HAP-1 (cell line): ENCODE data around the gene MYEOV.

Experiments used
- DNase-seq, 2 experiments: peaks; one replicate each; pipeline ENCODE4 v3.0.0-alpha.2; 2016 to 2020; ENCODE audit warnings: low spot score in 2 of 2
- H3K27me3 ChIP-seq: fragments of 250-450 bp; sonication (Bioruptor Pico); 2 replicates; pipeline ENCODE4 v1.5.1; 2020; ENCODE audit warnings: low read depth, mild to moderate bottlenecking, moderate library complexity
- H3K36me3 ChIP-seq: fragments of 250-450 bp; sonication (Bioruptor Pico); replicated peaks from 2 replicates; pipeline ENCODE4 v1.5.1; 2020; ENCODE audit warnings: mild to moderate bottlenecking
- H3K4me1 ChIP-seq: fragments of 250-450 bp; sonication (Bioruptor Pico); 2 replicates; pipeline ENCODE4 v1.5.1; 2020; ENCODE audit warnings: mild to moderate bottlenecking
- H3K4me3 ChIP-seq: fragments of 250-450 bp; sonication (Bioruptor Pico); 2 replicates; pipeline ENCODE4 v1.5.1; 2020; ENCODE audit warnings: mild to moderate bottlenecking, moderate library complexity
- H3K9me3 ChIP-seq: fragments of 250-450 bp; sonication (Bioruptor Pico); 2 replicates; pipeline ENCODE4 v1.5.1; 2020; ENCODE audit warnings: mild to moderate bottlenecking, moderate library complexity
- in situ Hi-C: fragments of 300-500 bp; cut with MboI; formaldehyde crosslinking; loops from 3 replicates; pipeline ENCODE4 v1.14.3; 2020; ENCODE audit warnings: low sequenced_read_pairs, inconsistent platforms, mixed read lengths

The MYEOV gene

DNA sequence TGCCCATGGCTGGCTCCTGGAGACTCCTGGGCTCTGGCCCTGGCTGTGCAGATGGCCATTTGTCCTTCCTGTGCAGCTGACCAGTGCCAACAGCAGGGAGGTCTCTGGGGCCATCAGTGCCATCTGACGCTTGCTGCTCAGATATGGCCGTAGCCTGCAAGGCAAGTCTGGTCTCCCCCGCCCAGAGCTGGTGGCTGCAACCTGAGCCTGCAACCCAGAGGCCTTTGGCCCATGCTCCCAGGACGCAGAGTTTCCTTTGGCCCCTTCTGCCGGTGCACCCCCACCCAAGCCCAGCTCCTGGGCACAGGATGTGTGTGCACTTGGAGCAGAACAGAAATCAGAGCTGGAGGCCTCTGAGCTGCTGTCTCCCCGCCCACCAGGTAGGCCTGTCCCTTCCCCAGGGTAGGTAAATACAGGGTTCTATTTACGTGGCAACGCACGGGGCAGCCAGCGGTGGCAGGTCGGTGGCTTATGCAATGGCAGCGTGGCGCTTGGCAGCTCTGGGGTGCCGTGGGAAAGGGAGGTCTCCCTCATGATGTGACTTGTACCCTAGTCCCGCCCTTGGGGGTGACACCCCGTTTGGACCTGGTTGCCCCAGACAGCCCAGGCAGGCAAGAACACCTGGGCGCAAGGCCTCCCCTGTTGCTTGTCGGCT, 21.0 kb upstream of the MYEOV start:
- Histone ChIP-seq H3K4me3 (no peak overlapping the region), H3K9me3 (no peaks in the 10 kb centered on the region), H3K36me3 (no peaks in the 10 kb centered on the region), H3K4me1 (no peaks in the 10 kb centered on the region), H3K27me3 (peaks cover 2% of the 10 kb centered on the region; the same call in 1 of the 2 replicates)
- DNase-seq = no peak
- in situ Hi-C loops = no loop called here

DNA sequence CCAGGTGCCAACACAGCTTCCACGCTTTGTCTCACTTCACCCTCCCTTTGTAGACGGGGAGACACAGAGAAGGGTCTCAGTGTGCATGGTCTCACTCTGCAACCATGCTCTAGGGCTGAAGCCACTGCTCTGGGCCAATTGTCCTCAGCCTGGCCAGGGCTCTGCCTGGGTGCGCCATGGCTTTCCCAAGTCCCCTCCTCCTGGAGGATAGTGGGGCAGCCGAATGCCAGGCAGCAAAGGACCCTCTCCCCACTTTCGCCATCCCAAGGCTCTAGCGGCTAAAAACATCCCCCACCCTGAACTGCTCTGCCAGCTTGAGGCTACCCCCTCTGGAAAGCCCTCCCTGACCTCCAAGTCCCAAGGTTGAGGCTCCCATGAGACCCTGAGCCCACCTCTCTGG, 20.4 kb upstream of the MYEOV start:
- H3K9me3 ChIP-seq = no peaks in the 10 kb centered on the region
- H3K36me3 ChIP-seq = no peaks in the 10 kb centered on the region
- in situ Hi-C loops = no loop called here
- H3K4me3 ChIP-seq = no peak overlapping the region
- DNase-seq = no peak
- H3K27me3 ChIP-seq = peaks cover 2% of the 10 kb centered on the region; the same call in 1 of the 2 replicates
- no peaks in the 10 kb centered on the region for H3K4me1 ChIP-seq

DNA sequence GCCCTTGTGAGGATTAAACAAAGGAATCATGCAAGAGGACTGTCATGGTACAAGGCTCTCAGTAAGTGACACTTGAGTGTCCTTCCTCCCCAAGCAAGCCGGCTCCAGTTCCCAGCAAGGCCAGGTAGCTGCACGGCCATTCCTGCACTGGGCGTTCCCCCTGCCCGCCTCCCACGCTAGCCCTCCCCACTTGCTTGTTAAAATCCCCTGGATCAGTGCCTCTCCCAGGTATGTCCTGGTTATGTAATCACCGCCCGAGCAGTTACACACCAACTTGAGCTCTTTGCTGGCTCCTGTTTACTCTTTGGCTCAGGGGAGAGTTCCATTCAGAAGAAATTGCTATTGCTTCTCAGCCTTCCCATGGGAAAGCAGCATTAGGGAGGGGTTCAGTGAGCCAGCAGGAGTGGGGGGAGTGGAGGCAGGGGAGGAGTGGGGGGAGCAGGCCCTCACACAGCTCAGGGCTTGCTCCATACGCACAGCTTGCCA, 19.4 kb upstream of the MYEOV start:
- no peaks in the 10 kb centered on the region for H3K36me3 ChIP-seq
- no peaks in the 10 kb centered on the region for H3K9me3 ChIP-seq
- H3K27me3 ChIP-seq = peaks cover 2% of the 10 kb centered on the region; the same call in 1 of the 2 replicates
- no peaks in the 10 kb centered on the region for H3K4me1 ChIP-seq
- in situ Hi-C loops = no loop called here
- no peak overlapping the region for H3K4me3 ChIP-seq
- DNase-seq = no peak

DNA sequence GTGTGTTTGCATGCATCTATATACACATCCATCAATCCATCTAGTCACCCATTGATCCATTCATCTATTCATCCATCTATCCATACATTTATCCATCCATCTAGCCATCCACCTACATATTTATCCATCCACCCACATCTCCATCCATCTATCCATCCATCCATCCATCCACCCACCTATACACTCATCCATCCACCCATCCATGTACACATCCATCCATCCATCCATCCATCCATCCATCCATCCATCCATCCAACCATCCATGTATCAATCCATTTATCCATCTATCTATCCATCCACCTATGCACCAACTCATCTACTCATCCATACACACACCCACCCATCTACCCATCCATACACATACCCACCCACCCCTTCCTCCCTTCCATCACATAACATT, 18.8 kb upstream of the MYEOV start:
- DNase-seq = no peak
- in situ Hi-C loops = no loop called here
- H3K9me3 ChIP-seq = no peaks in the 10 kb centered on the region
- H3K4me1 ChIP-seq = no peaks in the 10 kb centered on the region
- H3K36me3 ChIP-seq = no peaks in the 10 kb centered on the region
- peaks cover 2% of the 10 kb centered on the region; the same call in 1 of the 2 replicates for H3K27me3 ChIP-seq
- H3K4me3 ChIP-seq = no peak overlapping the region

DNA sequence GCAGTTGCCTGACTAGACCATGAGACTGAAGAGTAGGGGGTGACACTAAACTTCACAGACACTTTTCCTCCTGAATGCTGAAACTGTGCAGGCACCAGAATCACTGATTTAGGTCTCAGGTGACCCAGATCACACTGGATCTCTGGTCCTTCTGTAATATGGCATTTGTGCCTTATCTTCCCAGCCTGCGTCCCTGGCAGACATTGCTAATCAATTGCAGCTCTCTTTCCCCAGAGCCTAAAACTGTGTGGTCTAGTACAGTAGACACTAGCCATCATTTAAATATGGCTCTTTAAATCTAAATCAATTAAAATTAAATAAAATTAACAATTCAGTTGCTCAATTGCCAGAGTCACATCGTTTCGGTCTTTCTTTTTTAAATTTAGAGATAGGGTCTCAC, 17.8 kb upstream of the MYEOV start:
- DNase-seq = no peak
- no peaks in the 10 kb centered on the region for H3K9me3 ChIP-seq
- H3K36me3 ChIP-seq = no peaks in the 10 kb centered on the region
- in situ Hi-C loops = no loop called here
- no peaks in the 10 kb centered on the region for H3K4me1 ChIP-seq
- H3K27me3 ChIP-seq = peaks cover 2% of the 10 kb centered on the region; the same call in 1 of the 2 replicates
- H3K4me3 ChIP-seq = no peak overlapping the region

DNA sequence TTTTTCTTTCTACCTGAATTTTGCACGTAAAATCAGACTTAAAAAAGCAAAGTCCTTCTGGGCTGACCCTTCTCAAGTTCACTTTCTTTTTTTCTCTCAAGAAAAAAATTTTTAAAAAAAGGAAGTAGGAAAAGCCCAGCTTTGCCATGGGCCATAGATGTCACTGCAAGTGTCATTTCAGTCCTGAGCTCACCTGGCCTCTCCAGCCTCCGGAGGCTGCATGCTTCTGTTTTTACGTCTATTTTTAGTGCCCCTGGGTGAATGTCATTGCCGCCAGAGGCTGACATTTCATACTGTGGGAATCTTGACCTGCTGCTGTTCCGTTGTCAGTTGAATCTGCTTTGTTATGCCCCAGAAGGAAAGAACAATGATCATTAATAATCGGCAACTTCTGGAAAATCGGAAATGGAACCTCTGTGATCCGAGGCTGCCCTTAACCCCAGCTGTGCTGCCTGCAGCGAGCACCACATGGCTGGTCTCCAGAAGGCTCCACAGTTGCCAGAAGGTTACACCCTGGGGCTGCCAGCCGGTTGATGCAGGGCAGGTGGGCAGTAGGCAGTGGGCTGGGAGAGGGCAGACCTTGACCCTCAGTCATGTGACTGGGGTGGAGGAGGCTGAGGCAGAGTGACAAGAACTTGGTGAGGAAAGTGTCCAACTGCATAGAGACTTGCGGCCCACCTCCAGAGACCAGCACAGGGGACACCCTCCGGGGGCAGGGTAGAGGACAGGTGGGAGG, 16.7 kb upstream of the MYEOV start:
- in situ Hi-C loops = no loop called here
- H3K4me1 ChIP-seq = no peaks in the 10 kb centered on the region
- H3K9me3 ChIP-seq = no peaks in the 10 kb centered on the region
- H3K36me3 ChIP-seq = no peaks in the 10 kb centered on the region
- H3K27me3 ChIP-seq = peaks cover 2% of the 10 kb centered on the region; the same call in 1 of the 2 replicates
- no peak overlapping the region for H3K4me3 ChIP-seq
- no peak for DNase-seq

DNA sequence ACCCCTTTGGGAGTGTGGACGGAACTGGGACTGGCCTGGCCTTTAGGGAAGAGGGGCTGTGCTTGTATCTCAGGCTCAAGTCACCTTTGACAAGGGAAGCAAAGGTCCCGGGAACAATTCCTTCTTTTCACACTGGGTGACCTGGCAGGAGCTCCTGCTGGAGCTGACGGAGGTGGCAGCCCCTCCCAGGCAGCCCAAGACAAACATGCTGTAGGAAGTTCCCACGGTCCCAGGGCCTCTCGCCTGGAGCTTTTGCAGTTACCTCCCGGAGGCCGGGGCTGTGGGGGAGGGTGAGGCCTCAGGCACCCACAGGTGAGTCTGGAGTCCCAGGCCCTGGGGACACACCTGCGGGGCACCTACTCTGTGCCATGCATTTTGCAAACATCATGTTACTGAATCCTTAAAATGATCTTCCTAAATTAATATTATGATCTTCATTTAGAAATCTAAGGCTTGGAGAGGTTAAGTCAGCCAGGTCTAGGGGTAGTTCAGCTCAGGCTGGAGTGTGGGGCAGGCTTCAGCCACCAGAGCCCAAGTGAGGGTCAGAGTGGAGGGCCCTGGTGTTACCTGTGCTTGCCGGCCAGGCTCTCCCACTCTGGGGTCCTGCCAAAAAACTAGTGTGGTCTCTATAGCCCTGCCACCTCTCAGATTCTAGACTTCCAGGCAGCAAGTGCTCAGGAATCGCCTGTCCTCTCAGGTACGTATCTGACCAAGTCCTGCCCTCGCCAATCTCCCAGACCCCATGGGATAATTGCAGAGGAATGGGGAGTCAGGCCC, 15.7 kb upstream of the MYEOV start:
- Histone ChIP-seq H3K36me3 (no peaks in the 10 kb centered on the region), H3K9me3 (no peaks in the 10 kb centered on the region), H3K27me3 (peaks cover 2% of the 10 kb centered on the region; the same call in 1 of the 2 replicates), H3K4me1 (no peaks in the 10 kb centered on the region), H3K4me3 (no peak overlapping the region)
- in situ Hi-C loops = no loop called here
- DNase-seq = no peak

DNA sequence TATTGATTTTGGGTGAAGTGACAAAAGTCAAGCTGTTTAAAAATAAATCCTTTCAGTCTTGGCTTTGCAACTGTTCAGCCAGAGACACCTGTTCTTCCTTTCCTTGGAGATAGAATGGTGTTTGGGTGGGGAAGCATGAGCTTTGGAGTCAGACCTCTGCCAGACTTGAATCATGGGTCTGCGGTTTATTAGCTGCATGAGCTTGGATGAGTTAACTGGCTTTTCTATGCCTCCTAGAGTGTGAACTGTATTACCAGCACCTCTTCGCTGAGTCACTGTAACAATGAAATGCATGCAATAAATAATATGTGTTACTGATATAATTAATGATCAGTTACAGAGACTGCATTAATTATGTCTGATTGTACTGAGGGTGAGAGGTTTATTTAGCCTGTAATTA, 13.5 kb upstream of the MYEOV start:
- Histone ChIP-seq H3K9me3 (no peaks in the 10 kb centered on the region), H3K4me1 (no peaks in the 10 kb centered on the region), H3K36me3 (no peaks in the 10 kb centered on the region), H3K27me3 (peaks cover 2% of the 10 kb centered on the region; the same call in 1 of the 2 replicates), H3K4me3 (no peak overlapping the region)
- DNase-seq = no peak
- in situ Hi-C loops = no loop called here

DNA sequence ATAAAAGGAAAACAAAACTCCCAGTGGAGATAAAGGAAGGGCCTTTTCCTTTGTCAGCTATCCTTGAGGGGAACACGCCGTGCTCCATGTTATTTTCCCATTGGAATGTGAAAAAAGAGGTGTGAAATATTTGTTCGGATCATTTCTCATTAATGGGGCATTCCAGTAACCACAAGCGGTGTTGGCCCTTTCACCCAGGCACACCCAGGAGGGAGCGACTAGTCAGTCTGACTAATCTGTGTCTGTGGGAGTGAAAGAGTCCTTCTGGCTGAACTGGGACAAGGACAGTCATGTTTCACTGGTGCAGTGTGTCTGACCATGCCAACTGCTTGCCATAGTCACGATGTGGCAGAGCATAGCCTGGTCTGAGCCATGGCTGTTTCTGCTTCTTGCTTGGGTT, 13.0 kb upstream of the MYEOV start:
- H3K27me3 ChIP-seq = peaks cover 2% of the 10 kb centered on the region; the same call in 1 of the 2 replicates
- in situ Hi-C loops = no loop called here
- no peak overlapping the region for H3K4me3 ChIP-seq
- no peaks in the 10 kb centered on the region for H3K9me3 ChIP-seq
- H3K4me1 ChIP-seq = no peaks in the 10 kb centered on the region
- H3K36me3 ChIP-seq = no peaks in the 10 kb centered on the region
- DNase-seq = no peak

DNA sequence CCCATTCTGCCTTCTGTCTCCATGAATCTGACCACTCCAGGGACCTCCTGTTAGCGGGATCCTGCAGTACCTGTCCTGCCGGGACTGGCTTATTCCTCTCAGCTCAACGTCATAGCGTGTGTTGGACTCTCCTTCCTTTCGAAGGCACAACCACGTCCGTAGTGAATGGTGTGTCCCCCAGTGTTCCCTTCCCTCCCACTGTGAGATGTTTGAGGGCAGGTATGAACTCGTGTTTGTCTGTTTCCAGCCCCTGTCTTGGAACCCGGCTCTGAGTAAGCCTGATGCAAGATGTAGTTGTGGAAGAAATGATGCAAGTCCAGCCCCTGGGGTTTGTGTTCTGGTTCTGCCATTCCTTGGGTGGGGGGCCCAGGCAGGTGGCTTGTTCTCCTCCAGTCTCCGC, 10.5 kb upstream of the MYEOV start:
- Histone ChIP-seq H3K27me3 (no peaks in the 10 kb centered on the region), H3K36me3 (no peaks in the 10 kb centered on the region), H3K4me3 (no peak overlapping the region), H3K9me3 (no peaks in the 10 kb centered on the region), H3K4me1 (no peaks in the 10 kb centered on the region)
- DNase-seq = no peak
- in situ Hi-C loops = no loop called here

DNA sequence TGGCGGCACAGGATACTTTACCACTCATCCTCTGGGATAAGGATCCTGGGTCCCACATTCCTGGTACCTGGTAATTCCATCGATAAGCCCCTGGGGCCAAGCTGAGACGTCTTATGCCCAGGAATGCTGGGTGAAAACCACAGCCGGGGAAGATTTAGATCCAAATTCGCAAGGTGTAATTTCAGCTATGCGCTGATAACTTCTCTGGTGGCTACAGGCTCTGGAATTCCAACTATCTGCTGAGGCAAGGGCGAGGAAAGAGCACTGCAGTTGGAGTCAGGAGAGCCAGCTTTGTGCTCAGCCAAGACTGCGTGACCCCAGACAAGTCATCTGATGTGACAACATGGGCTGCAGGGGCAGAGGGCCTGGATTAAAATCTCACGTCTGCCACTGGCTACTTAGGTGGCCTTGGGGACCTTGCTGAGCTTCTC, 9.9 kb upstream of the MYEOV start:
- Histone ChIP-seq H3K36me3 (no peaks in the 10 kb centered on the region), H3K4me1 (no peaks in the 10 kb centered on the region), H3K9me3 (no peaks in the 10 kb centered on the region), H3K4me3 (no peak overlapping the region), H3K27me3 (no peaks in the 10 kb centered on the region)
- in situ Hi-C loops = no loop called here
- DNase-seq = no peak

DNA sequence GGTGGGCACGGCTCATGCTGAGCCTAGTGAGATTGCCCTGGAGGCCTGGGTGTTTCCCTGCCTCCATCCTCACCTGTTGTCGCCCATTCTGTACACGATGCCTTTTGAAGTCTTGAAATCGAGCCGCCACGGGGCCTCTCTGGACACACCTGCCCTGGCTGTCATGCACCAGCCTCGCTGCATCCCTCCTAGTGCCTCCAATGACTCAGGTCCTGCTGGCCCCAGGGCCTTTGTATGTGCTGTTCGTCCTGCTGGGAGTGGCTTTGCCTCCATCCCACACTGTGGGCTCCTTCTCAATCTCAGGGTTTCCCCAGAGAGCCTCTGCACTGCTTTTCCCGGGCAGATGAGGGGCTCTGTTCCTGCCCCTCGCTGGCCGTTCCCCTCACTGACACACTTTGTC, 8.9 kb upstream of the MYEOV start:
- Histone ChIP-seq H3K27me3 (no peaks in the 10 kb centered on the region), H3K36me3 (no peaks in the 10 kb centered on the region), H3K4me3 (no peak overlapping the region), H3K9me3 (no peaks in the 10 kb centered on the region), H3K4me1 (no peaks in the 10 kb centered on the region)
- no peak for DNase-seq
- in situ Hi-C loops = no loop called here

DNA sequence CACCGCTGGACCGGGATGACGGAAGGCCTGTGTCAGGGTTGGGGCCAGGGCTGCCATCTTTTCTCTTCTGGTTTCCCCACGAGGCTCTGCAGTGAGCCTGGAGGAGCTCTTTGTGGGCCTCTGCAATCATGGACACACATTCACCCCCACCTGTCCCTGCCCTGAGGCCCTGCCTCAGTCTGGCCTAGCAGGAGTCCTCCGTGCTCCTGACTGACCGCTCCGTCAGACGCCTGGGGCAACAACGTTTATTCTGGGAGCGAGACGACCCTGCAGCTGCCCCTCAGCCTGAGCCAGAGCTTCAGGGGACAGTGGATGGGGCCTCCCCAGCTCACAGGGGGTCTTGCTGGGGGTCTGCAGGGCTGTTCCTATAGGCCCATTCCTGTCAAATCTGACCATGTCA, 8.2 kb upstream of the MYEOV start:
- H3K27me3 ChIP-seq = no peaks in the 10 kb centered on the region
- no peaks in the 10 kb centered on the region for H3K36me3 ChIP-seq
- in situ Hi-C loops = no loop called here
- H3K4me1 ChIP-seq = no peaks in the 10 kb centered on the region
- DNase-seq = no peak
- H3K9me3 ChIP-seq = no peaks in the 10 kb centered on the region
- no peak overlapping the region for H3K4me3 ChIP-seq
